Measurements from ENCODE around the gene GPM6B.

Gene GPM6B

GRCh38 chrX:13794417-13794816 is 22.5 kb downstream of the GPM6B start:
- peaks cover 9 to 24% of the 10 kb centered on the region in 2 donors for H3K27me3 ChIP-seq (ENCODE audit: control insufficient read depth in 2 of 2, insufficient read depth in 2 of 2, low read length in 2 of 2)
- no peaks in the 10 kb centered on the region for H3K9me3 ChIP-seq (ENCODE audit: control insufficient read depth in 2 of 2, low read length in 2 of 2)
- no peak overlapping the region for H3K27ac ChIP-seq (ENCODE audit: low read depth in 2 of 2, low read length in 2 of 2)
- H3K36me3 ChIP-seq (ENCODE audit: control insufficient read depth in 2 of 2, insufficient read depth in 2 of 2, low read length in 2 of 2): no peaks in the 10 kb centered on the region
- no peaks in the 10 kb centered on the region for H3K4me1 ChIP-seq (ENCODE audit: control insufficient read depth in 2 of 2, insufficient read depth in 2 of 2, low read length in 2 of 2)
- H3K4me3 ChIP-seq (ENCODE audit: low read length in 2 of 2): no peak overlapping the region
- no peak overlapping the region for H3K9ac ChIP-seq (ENCODE audit: low read depth in 1 of 2, low read length in 2 of 2)

GRCh38 chrX:13793897-13794296 is 23.0 kb downstream of the GPM6B start:
- no peaks in the 10 kb centered on the region for H3K36me3 ChIP-seq (ENCODE audit: control insufficient read depth in 2 of 2, insufficient read depth in 2 of 2, low read length in 2 of 2)
- no peak overlapping the region for H3K4me3 ChIP-seq (ENCODE audit: low read length in 2 of 2)
- no peaks in the 10 kb centered on the region for H3K4me1 ChIP-seq (ENCODE audit: control insufficient read depth in 2 of 2, insufficient read depth in 2 of 2, low read length in 2 of 2)
- H3K27me3 ChIP-seq (ENCODE audit: control insufficient read depth in 2 of 2, insufficient read depth in 2 of 2, low read length in 2 of 2): peaks cover 8 to 24% of the 10 kb centered on the region in 2 donors
- no peaks in the 10 kb centered on the region for H3K9me3 ChIP-seq (ENCODE audit: control insufficient read depth in 2 of 2, low read length in 2 of 2)
- no peak overlapping the region for H3K9ac ChIP-seq (ENCODE audit: low read depth in 1 of 2, low read length in 2 of 2)
- H3K27ac ChIP-seq (ENCODE audit: low read depth in 2 of 2, low read length in 2 of 2): no peak overlapping the region

GRCh38 chrX:13791559-13791958 is 25.3 kb downstream of the GPM6B start:
- H3K36me3 ChIP-seq (ENCODE audit: control insufficient read depth in 2 of 2, insufficient read depth in 2 of 2, low read length in 2 of 2): no peaks in the 10 kb centered on the region
- H3K27ac ChIP-seq (ENCODE audit: low read depth in 2 of 2, low read length in 2 of 2): no peak overlapping the region
- no peak overlapping the region for H3K9ac ChIP-seq (ENCODE audit: low read depth in 1 of 2, low read length in 2 of 2)
- H3K27me3 ChIP-seq (ENCODE audit: control insufficient read depth in 2 of 2, insufficient read depth in 2 of 2, low read length in 2 of 2): peaks cover 4 to 9% of the 10 kb centered on the region in 2 donors
- no peak overlapping the region for H3K4me3 ChIP-seq (ENCODE audit: low read length in 2 of 2)
- no peaks in the 10 kb centered on the region for H3K4me1 ChIP-seq (ENCODE audit: control insufficient read depth in 2 of 2, insufficient read depth in 2 of 2, low read length in 2 of 2)
- H3K9me3 ChIP-seq (ENCODE audit: control insufficient read depth in 2 of 2, low read length in 2 of 2): no peaks in the 10 kb centered on the region

- Histone ChIP-seq H3K27ac (ENCODE audit: low read depth in 2 of 2, low read length in 2 of 2) (no peak overlapping the region), H3K4me1 (ENCODE audit: control insufficient read depth in 2 of 2, insufficient read depth in 2 of 2, low read length in 2 of 2) (no peaks in the 10 kb centered on the region), H3K36me3 (ENCODE audit: control insufficient read depth in 2 of 2, insufficient read depth in 2 of 2, low read length in 2 of 2) (no peaks in the 10 kb centered on the region), H3K9ac (ENCODE audit: low read depth in 1 of 2, low read length in 2 of 2) (no peak overlapping the region), H3K27me3 (ENCODE audit: control insufficient read depth in 2 of 2, insufficient read depth in 2 of 2, low read length in 2 of 2) (peaks cover 4 to 9% of the 10 kb centered on the region in 2 donors), H3K9me3 (ENCODE audit: control insufficient read depth in 2 of 2, low read length in 2 of 2) (no peaks in the 10 kb centered on the region), H3K4me3 (ENCODE audit: low read length in 2 of 2) (no peak overlapping the region)
These were observed 25.7 kb downstream of the GPM6B start for GRCh38 chrX:13791145-13791544.

GRCh38 chrX:13790206-13791131 is 26.4 kb downstream of the GPM6B start:
- no peak overlapping the region for H3K27ac ChIP-seq (ENCODE audit: low read depth in 2 of 2, low read length in 2 of 2)

GRCh38 chrX:13786048-13786447 is 30.8 kb downstream of the GPM6B start:
- no peaks in the 10 kb centered on the region for H3K9me3 ChIP-seq (ENCODE audit: control insufficient read depth in 2 of 2, low read length in 2 of 2)
- no peak overlapping the region for H3K27ac ChIP-seq (ENCODE audit: low read depth in 2 of 2, low read length in 2 of 2)
- no peak overlapping the region for H3K9ac ChIP-seq (ENCODE audit: low read depth in 1 of 2, low read length in 2 of 2)
- no peak overlapping the region for H3K4me3 ChIP-seq (ENCODE audit: low read length in 2 of 2)
- H3K4me1 ChIP-seq (ENCODE audit: control insufficient read depth in 2 of 2, insufficient read depth in 2 of 2, low read length in 2 of 2): no peaks in the 10 kb centered on the region
- H3K36me3 ChIP-seq (ENCODE audit: control insufficient read depth in 2 of 2, insufficient read depth in 2 of 2, low read length in 2 of 2): no peaks in the 10 kb centered on the region
- peaks cover 5 to 6% of the 10 kb centered on the region in 2 donors for H3K27me3 ChIP-seq (ENCODE audit: control insufficient read depth in 2 of 2, insufficient read depth in 2 of 2, low read length in 2 of 2)

More at GRCh38 chrX:13790206-13791131, 26.4 kb downstream of the GPM6B start:
- Histone ChIP-seq H3K27me3 (ENCODE audit: control insufficient read depth in 2 of 2, insufficient read depth in 2 of 2, low read length in 2 of 2) (peaks cover 4 to 9% of the 10 kb centered on the region in 2 donors), H3K4me3 (ENCODE audit: low read length in 2 of 2) (no peak overlapping the region), H3K4me1 (ENCODE audit: control insufficient read depth in 2 of 2, insufficient read depth in 2 of 2, low read length in 2 of 2) (no peaks in the 10 kb centered on the region), H3K9me3 (ENCODE audit: control insufficient read depth in 2 of 2, low read length in 2 of 2) (no peaks in the 10 kb centered on the region), H3K36me3 (ENCODE audit: control insufficient read depth in 2 of 2, insufficient read depth in 2 of 2, low read length in 2 of 2) (no peaks in the 10 kb centered on the region), H3K9ac (ENCODE audit: low read depth in 1 of 2, low read length in 2 of 2) (no peak overlapping the region)

GRCh38 chrX:13780868-13781427 is 35.9 kb downstream of the GPM6B start:
- Histone ChIP-seq H3K9ac (ENCODE audit: low read depth in 1 of 2, low read length in 2 of 2) (no peak overlapping the region), H3K4me3 (ENCODE audit: low read length in 2 of 2) (no peak overlapping the region), H3K27me3 (ENCODE audit: control insufficient read depth in 2 of 2, insufficient read depth in 2 of 2, low read length in 2 of 2) (peaks cover 6 to 8% of the 10 kb centered on the region in 2 donors), H3K36me3 (ENCODE audit: control insufficient read depth in 2 of 2, insufficient read depth in 2 of 2, low read length in 2 of 2) (peaks cover 2 to 3% of the 10 kb centered on the region in 2 donors), H3K4me1 (ENCODE audit: control insufficient read depth in 2 of 2, insufficient read depth in 2 of 2, low read length in 2 of 2) (no peaks in the 10 kb centered on the region), H3K9me3 (ENCODE audit: control insufficient read depth in 2 of 2, low read length in 2 of 2) (no peaks in the 10 kb centered on the region), H3K27ac (ENCODE audit: low read depth in 2 of 2, low read length in 2 of 2) (no peak overlapping the region)

GRCh38 chrX:13778916-13779315 is 38.0 kb downstream of the GPM6B start:
- H3K4me3 ChIP-seq (ENCODE audit: low read length in 2 of 2): no peak overlapping the region
- H3K36me3 ChIP-seq (ENCODE audit: control insufficient read depth in 2 of 2, insufficient read depth in 2 of 2, low read length in 2 of 2): peaks cover 18 to 19% of the 10 kb centered on the region in 2 donors
- H3K27ac ChIP-seq (ENCODE audit: low read depth in 2 of 2, low read length in 2 of 2): no peak overlapping the region
- no peaks in the 10 kb centered on the region for H3K4me1 ChIP-seq (ENCODE audit: control insufficient read depth in 2 of 2, insufficient read depth in 2 of 2, low read length in 2 of 2)
- H3K9me3 ChIP-seq (ENCODE audit: control insufficient read depth in 2 of 2, low read length in 2 of 2): no peaks in the 10 kb centered on the region
- peaks cover 3 to 4% of the 10 kb centered on the region in 2 donors for H3K27me3 ChIP-seq (ENCODE audit: control insufficient read depth in 2 of 2, insufficient read depth in 2 of 2, low read length in 2 of 2)
- no peak overlapping the region for H3K9ac ChIP-seq (ENCODE audit: low read depth in 1 of 2, low read length in 2 of 2)

- Histone ChIP-seq H3K27me3 (ENCODE audit: control insufficient read depth in 2 of 2, insufficient read depth in 2 of 2, low read length in 2 of 2) (peaks cover 0 to 3% of the 10 kb centered on the region in 2 donors), H3K36me3 (ENCODE audit: control insufficient read depth in 2 of 2, insufficient read depth in 2 of 2, low read length in 2 of 2) (peaks cover 18 to 25% of the 10 kb centered on the region in 2 donors), H3K4me1 (ENCODE audit: control insufficient read depth in 2 of 2, insufficient read depth in 2 of 2, low read length in 2 of 2) (no peaks in the 10 kb centered on the region), H3K27ac (ENCODE audit: low read depth in 2 of 2, low read length in 2 of 2) (no peak overlapping the region), H3K9ac (ENCODE audit: low read depth in 1 of 2, low read length in 2 of 2) (no peak overlapping the region), H3K9me3 (ENCODE audit: control insufficient read depth in 2 of 2, low read length in 2 of 2) (no peaks in the 10 kb centered on the region), H3K4me3 (ENCODE audit: low read length in 2 of 2) (no peak overlapping the region)
These were observed 40.5 kb downstream of the GPM6B start for GRCh38 chrX:13776387-13776786.

GRCh38 chrX:13775837-13776236 is 41.1 kb downstream of the GPM6B start:
- Histone ChIP-seq H3K4me3 (ENCODE audit: low read length in 2 of 2) (no peak overlapping the region), H3K27ac (ENCODE audit: low read depth in 2 of 2, low read length in 2 of 2) (no peak overlapping the region)

More at GRCh38 chrX:13775837-13776236, 41.1 kb downstream of the GPM6B start:
- Histone ChIP-seq H3K4me1 (ENCODE audit: control insufficient read depth in 2 of 2, insufficient read depth in 2 of 2, low read length in 2 of 2) (no peaks in the 10 kb centered on the region), H3K36me3 (ENCODE audit: control insufficient read depth in 2 of 2, insufficient read depth in 2 of 2, low read length in 2 of 2) (peaks cover 20 to 30% of the 10 kb centered on the region in 2 donors), H3K9ac (ENCODE audit: low read depth in 1 of 2, low read length in 2 of 2) (no peak overlapping the region), H3K27me3 (ENCODE audit: control insufficient read depth in 2 of 2, insufficient read depth in 2 of 2, low read length in 2 of 2) (peaks cover 0 to 3% of the 10 kb centered on the region in 2 donors), H3K9me3 (ENCODE audit: control insufficient read depth in 2 of 2, low read length in 2 of 2) (no peaks in the 10 kb centered on the region)

Measured in mucosa of rectum (tissue), 2 donors.